Transverse colon (tissue), 4 donors: ENCODE measurements around the gene FAM210A. TPM values are rescaled to one million over a fixed set of nuclear protein-coding genes. Genes with fewer than 3 reads are reported as not detected.

Experiments used
- DNase-seq: peaks from one replicate; pipeline ENCODE4 v3.0.0-alpha.2; 2019
- H3K27ac ChIP-seq, 4 donors: fragments of 200-600 bp; sonication (generic); 2 replicates each; pipeline ENCODE4 v1.5.1; 2016 to 2018; ENCODE audit warnings: inconsistent platforms in 4 of 4
- H3K27me3 ChIP-seq: fragments of 200-600 bp; sonication (generic); 2 replicates; pipeline ENCODE4 v1.5.1; 2017; ENCODE audit warnings: inconsistent platforms
- H3K36me3 ChIP-seq, 4 donors: fragments of 200-600 bp; sonication (generic); 2 replicates each; pipeline ENCODE4 v1.5.1; 2017 to 2019; ENCODE audit warnings: inconsistent platforms in 4 of 4
- H3K4me1 ChIP-seq, 4 donors: fragments of 200-600 bp; sonication (generic); 2 replicates each; pipeline ENCODE4 v1.5.1; 2017 to 2020; ENCODE audit warnings: inconsistent platforms in 4 of 4
- H3K4me3 ChIP-seq, 4 donors: fragments of 200-600 bp; sonication (generic); 1 replicate in 1 of 4; 2 replicates in 3 of 4; pipeline versions ENCODE4 v1.5.1 to v1.6.1; 2017 to 2019; ENCODE audit warnings: inconsistent platforms in 4 of 4
- H3K9me3 ChIP-seq, 2 donors: fragments of 200-600 bp; sonication (generic); 2 replicates each; pipeline ENCODE4 v1.5.1; 2017 to 2019; ENCODE audit warnings: inconsistent platforms in 2 of 2
- CTCF ChIP-seq, 5 experiments: fragments of 200-600 bp in 3 of 5; fragments of 450-650 bp in 2 of 5; sonication (generic) in 3 of 5; IDR thresholded peaks; 1 replicate in 2 of 5; 2 replicates in 3 of 5; pipeline ENCODE4 v1.5.1; 2016 to 2017; ENCODE audit warnings: antibody characterized with exemption in 5 of 5, inconsistent platforms in 3 of 5, mild to moderate bottlenecking in 2 of 5, moderate library complexity in 1 of 5
- EP300 ChIP-seq: sonication (generic); formaldehyde crosslinking; IDR thresholded peaks from one replicate; pipeline ENCODE4 v1.6.1; 2017; ENCODE audit warnings: antibody characterized with exemption, low read depth
- POLR2A ChIP-seq: fragments of 450-650 bp; IDR thresholded peaks from one replicate; pipeline ENCODE4 v1.6.1; 2016; ENCODE audit warnings: antibody characterized with exemption, mild to moderate bottlenecking, moderate library complexity
- POLR2AphosphoS5 ChIP-seq, 3 donors: sonication (generic); formaldehyde crosslinking; IDR thresholded peaks; one replicate each; pipeline ENCODE4 v1.6.1; 2016; ENCODE audit warnings: antibody characterized with exemption in 3 of 3
- WGBS, 2 donors: methylation state at CpG; one replicate each; pipeline ENCODE4 v1.1.5; 2018; ENCODE audit warnings: low coverage in 1 of 2; 5-methylcytosine and 5-hydroxymethylcytosine counted together
- in situ Hi-C, 4 donors: fragments of 200-750 bp; cut with MboI; loops; one replicate each; pipeline versions ENCODE4 v1.15.0 to v1.15.1; 2017; ENCODE audit warnings: low sequenced_read_pairs in 3 of 4, low pct_ligation_motif_present in 1 of 4, low pct_unique_long_range_greater_than_20kb in 1 of 4
- intact Hi-C: fragments of 100-400 bp; cut with DNase I; formaldehyde crosslinking; loops from one replicate; pipeline ENCODE4 v1.15.1; 2023; ENCODE audit warnings: low total_unique reads
- total RNA-seq, 4 donors: library from RNA; depleted of rRNA; stranded (reverse); fragments of >200 nt; gene quantifications; one replicate each; pipeline ENCODE4 v1.1.0, GENCODE V29; 2016

FAM210A gene
- total RNA-seq, 4 donors from 2014 or later: 0.80 to 12.2 (median 10.2) TPM

GRCh38 chr18:13638719-13639595 lies 87.4 kb downstream of the FAM210A start:
- Histone ChIP-seq H3K27ac (no peak overlapping the region), H3K27me3 (no peaks in the 10 kb centered on the region), H3K9me3 (no peaks in the 10 kb centered on the region), H3K4me3 (no peak overlapping the region), H3K4me1 (no peaks in the 10 kb centered on the region), H3K36me3 (no peaks in the 10 kb centered on the region)
- WGBS, 2 donors: 67 to 91% methylated on average over 3 to 10 of the region's 10 CpGs
- in situ Hi-C loops (loop anchor here in 3 of 4 donors (25.0 kb wide), 2 partner anchors 427 to 527 kb away; partner anchors contain the start of gene LDLRAD4 (in 2 of the 3)), intact Hi-C loops (no loop called here)
- TF ChIP-seq POLR2AphosphoS5 (IDR thresholded peaks at IDR 0.05) (no peak), POLR2A (no peak), CTCF (IDR thresholded peaks at IDR 0.05) (no peak), EP300 (no peak)
- DNase-seq: no peak

DNA sequence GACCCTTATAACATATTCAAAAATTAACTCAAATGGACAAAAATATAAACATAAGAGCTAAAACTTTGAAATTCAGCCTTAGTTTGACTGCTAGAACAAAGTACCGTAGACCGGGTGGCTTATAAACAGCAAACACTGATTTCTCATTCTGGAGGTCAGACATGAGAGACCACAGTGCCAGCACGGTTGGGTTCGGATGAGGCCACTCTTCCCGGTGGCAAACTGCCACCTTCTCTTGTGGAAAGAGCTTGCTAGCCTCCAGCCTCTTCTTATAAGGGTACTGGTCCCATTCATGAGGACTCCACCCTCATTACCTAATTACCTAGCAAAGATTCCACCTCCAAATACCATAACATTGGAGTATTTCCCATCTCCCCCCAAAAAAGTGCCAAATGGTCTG lies 91.3 kb downstream of the FAM210A start:
- H3K27ac ChIP-seq: no peak overlapping the region
- no peaks in the 10 kb centered on the region for H3K27me3 ChIP-seq
- WGBS, 2 donors: 78 to 94% methylated on average over 5 of the region's 5 CpGs
- no peaks in the 10 kb centered on the region for H3K4me1 ChIP-seq
- intact Hi-C loops: no loop called here
- in situ Hi-C loops: loop anchor here in 3 of 4 donors (25.0 kb wide), 2 partner anchors 423 to 523 kb away; partner anchors contain the start of gene LDLRAD4 (in 2 of the 3)
- no peak overlapping the region for H3K4me3 ChIP-seq
- DNase-seq: no peak
- H3K9me3 ChIP-seq: no peaks in the 10 kb centered on the region
- no peaks in the 10 kb centered on the region for H3K36me3 ChIP-seq
- no peak for TF ChIP-seq CTCF (IDR thresholded peaks at IDR 0.05)
- TF ChIP-seq POLR2AphosphoS5 (IDR thresholded peaks at IDR 0.05): no peak
- TF ChIP-seq POLR2A: no peak
- TF ChIP-seq EP300: no peak

- 94% methylated on average over 5 of the region's 5 CpGs; no CpG with 5 or more reads in 1 of the 2 donors for WGBS, 2 donors
- H3K27ac ChIP-seq: no peak overlapping the region
- no peak for DNase-seq
- intact Hi-C loops: loop anchor here (5.0 kb wide), 1 partner anchor 416 kb away; the partner anchor contains the start of gene LDLRAD4
- H3K9me3 ChIP-seq: no peaks in the 10 kb centered on the region
- peaks cover 0 to 10% (median 1%) of the 10 kb centered on the region in 4 donors for H3K4me1 ChIP-seq
- no peaks in the 10 kb centered on the region for H3K36me3 ChIP-seq
- H3K27me3 ChIP-seq: no peaks in the 10 kb centered on the region
- in situ Hi-C loops: loop anchor here in 3 of 4 donors (25.0 kb wide), 2 partner anchors 421 to 521 kb away; partner anchors contain the start of gene LDLRAD4 (in 2 of the 3)
- no peak overlapping the region for H3K4me3 ChIP-seq
- TF ChIP-seq POLR2A: no peak
- TF ChIP-seq EP300: no peak
- no peak for TF ChIP-seq CTCF (IDR thresholded peaks at IDR 0.05)
- no peak for TF ChIP-seq POLR2AphosphoS5 (IDR thresholded peaks at IDR 0.05)
Measured at GRCh38 chr18:13633700-13634099, 92.7 kb downstream of the FAM210A start.

DNA sequence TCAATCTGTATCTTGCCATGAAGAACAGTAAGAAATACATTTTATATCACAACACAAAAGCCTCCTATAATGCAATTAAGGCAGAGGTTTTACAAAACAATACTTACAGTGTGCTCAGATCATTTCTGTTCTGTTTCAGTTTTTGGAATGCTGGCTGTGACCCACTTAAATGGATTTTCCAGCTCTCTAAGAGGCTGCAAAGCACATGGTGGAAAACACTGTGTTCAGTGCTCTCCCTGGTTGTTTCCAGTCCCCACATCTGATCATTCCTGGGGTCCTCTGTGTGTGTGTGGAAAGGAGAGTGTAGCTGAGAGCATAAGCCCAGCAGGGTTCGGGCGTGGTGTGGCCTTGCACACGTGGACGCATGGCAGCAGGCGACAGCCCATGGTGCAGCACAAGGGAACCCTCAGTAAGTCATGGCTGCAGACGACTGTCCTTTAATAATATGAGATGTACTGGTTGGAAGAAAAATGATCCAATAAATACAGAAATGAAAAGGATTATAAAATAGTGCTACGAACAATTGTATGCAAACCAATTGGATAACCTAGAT lies 95.6 kb downstream of the FAM210A start:
- H3K27me3 ChIP-seq: no peaks in the 10 kb centered on the region
- in situ Hi-C loops (loop anchor here in 3 of 4 donors (25.0 kb wide), 2 partner anchors 418 to 518 kb away; partner anchors contain the start of gene LDLRAD4 (in 2 of the 3)), intact Hi-C loops (loop anchor here (5.0 kb wide), 1 partner anchor 413 kb away; the partner anchor contains the start of gene LDLRAD4)
- 60 to 91% methylated on average over 1 to 7 of the region's 7 CpGs for WGBS, 2 donors
- H3K4me1 ChIP-seq: peaks cover 0 to 10% (median 1%) of the 10 kb centered on the region in 4 donors
- no peaks in the 10 kb centered on the region for H3K9me3 ChIP-seq
- no peak overlapping the region for H3K4me3 ChIP-seq
- no peak for TF ChIP-seq EP300
- TF ChIP-seq POLR2AphosphoS5 (IDR thresholded peaks at IDR 0.05): no peak
- TF ChIP-seq POLR2A: no peak
- TF ChIP-seq CTCF (IDR thresholded peaks at IDR 0.05): no peak
- H3K27ac ChIP-seq: no peak overlapping the region
- no peak for DNase-seq
- no peaks in the 10 kb centered on the region for H3K36me3 ChIP-seq
